Endothelial cell of umbilical vein (primary cell): ENCODE data around the gene F2. TPM values are rescaled to one million over a fixed set of nuclear protein-coding genes. Genes with fewer than 3 reads are reported as not detected.
A peak's percentile ranks its signal among the peaks of the same experiment; 100 is the strongest.

Source experiments
- BruUV-seq: library from RNA; stranded (reverse); fragments of 400-500 nt; replicated peaks from 2 replicates; lab custom pipeline; 2021; lab: Mats Ljungman, UMichigan
- CTCF ChIA-PET: fragments of 300-600, 350-600 bp; sonication (Branson Sonifier 250); formaldehyde crosslinking; loops from one replicate; lab custom pipeline; 2021; ENCODE audit warnings: antibody characterized with exemption, inconsistent platforms; lab: Charles Lee
- POLR2A ChIA-PET: fragments of 300-600, 350-600 bp; sonication (Branson Sonifier 250); formaldehyde crosslinking; loops from one replicate; lab custom pipeline; 2021; ENCODE audit warnings: antibody characterized with exemption, inconsistent platforms; lab: Charles Lee
- DNase-seq: peaks from one replicate; pipeline ENCODE4 v3.0.0-alpha.2; 2011; ENCODE audit warnings: low read depth, low spot score
- FAIRE-seq: peaks from 2 replicates; lab custom pipeline; 2011; peaks lifted over from hg19 to GRCh38; lab: Jason Lieb, UNC
- H2AFZ ChIP-seq: 2 replicates; pipeline ENCODE4 v1.6.0; 2012; ENCODE audit warnings: low read depth, low read length, control low read depth, inconsistent platforms
- H3K27ac ChIP-seq: 2 replicates; pipeline ENCODE4 v1.5.1; 2011; ENCODE audit warnings: low read depth, mild to moderate bottlenecking, control low read depth, low read length, moderate library complexity; ENCODE audit not compliant: insufficient read depth
- H3K27me3 ChIP-seq, 2 experiments: 2 replicates each; pipeline versions ENCODE4 v1.6.0 to v1.6.1; 2011; ENCODE audit warnings: low read length in 2 of 2, mixed read lengths in 1 of 2; ENCODE audit not compliant: control insufficient read depth in 2 of 2, insufficient read depth in 2 of 2
- H3K36me3 ChIP-seq, 2 experiments: 2 replicates in 1 of 2; 3 replicates in 1 of 2; pipeline ENCODE4 v1.5.1; 2011; ENCODE audit warnings: low read length in 2 of 2, mild to moderate bottlenecking in 1 of 2, moderate library complexity in 1 of 2; ENCODE audit not compliant: control insufficient read depth in 2 of 2, insufficient read depth in 2 of 2; ENCODE audit errors: extremely low read depth in 1 of 2
- H3K4me1 ChIP-seq: 3 replicates; pipeline ENCODE4 v1.5.1; 2011; ENCODE audit warnings: mild to moderate bottlenecking, low read length; ENCODE audit not compliant: control insufficient read depth, insufficient read depth; ENCODE audit errors: extremely low read depth
- H3K4me2 ChIP-seq: 2 replicates; pipeline ENCODE4 v1.6.1; 2011; ENCODE audit warnings: low read length, control low read depth, mixed read lengths; ENCODE audit not compliant: insufficient read depth
- H3K4me3 ChIP-seq, 3 experiments: fragments of 200-600 bp in 1 of 3; sonication (generic), shearing (Covaris generic) in 1 of 3; replicated peaks in 1 of 3; 2 replicates each; pipeline ENCODE4 v1.5.1; 2011 to 2016; ENCODE audit warnings: control low read depth in 3 of 3, low read length in 3 of 3, mild to moderate bottlenecking in 2 of 3, inconsistent platforms in 1 of 3, low read depth in 1 of 3, moderate library complexity in 1 of 3; ENCODE audit not compliant: insufficient read depth in 1 of 3
- H3K79me2 ChIP-seq: 2 replicates; pipeline ENCODE4 v1.6.0; 2012; ENCODE audit warnings: low read length, inconsistent platforms; ENCODE audit not compliant: control insufficient read depth, insufficient read depth
- H3K9ac ChIP-seq: replicated peaks from 2 replicates; pipeline ENCODE3; 2011; ENCODE audit warnings: low read length, control low read depth; ENCODE audit not compliant: insufficient read depth; ENCODE audit errors: extremely low read depth
- H3K9me1 ChIP-seq: replicated peaks from 3 replicates; pipeline ENCODE4 v1.6.0; 2011; ENCODE audit warnings: mild to moderate bottlenecking, low read length; ENCODE audit not compliant: control insufficient read depth, insufficient read depth; ENCODE audit errors: extremely low read depth
- H3K9me3 ChIP-seq: replicated peaks from 2 replicates; pipeline ENCODE4 v1.5.1; 2012; ENCODE audit warnings: low read length, inconsistent platforms; ENCODE audit not compliant: control insufficient read depth, insufficient read depth
- H4K20me1 ChIP-seq: replicated peaks from 2 replicates; pipeline ENCODE3; 2011; ENCODE audit warnings: mild to moderate bottlenecking, low read length; ENCODE audit not compliant: control insufficient read depth, insufficient read depth; ENCODE audit errors: extremely low read depth
- CTCF ChIP-seq, 2 donors: IDR thresholded peaks; 1 replicate in 1 of 2; 2 replicates in 1 of 2; pipeline ENCODE4 v1.5.1; 2011; ENCODE audit warnings: low read length in 2 of 2, mild to moderate bottlenecking in 2 of 2, moderate library complexity in 2 of 2, control low read depth in 1 of 2, inconsistent platforms in 1 of 2, low read depth in 1 of 2; ENCODE audit not compliant: insufficient read depth in 1 of 2; ENCODE audit errors: extremely low read depth in 1 of 2
- EZH2 ChIP-seq: IDR thresholded peaks from 2 replicates; pipeline ENCODE4 v1.6.1; 2012; ENCODE audit warnings: borderline replicate concordance, low read depth, mild to moderate bottlenecking, moderate library complexity, low read length, inconsistent platforms; ENCODE audit not compliant: severe bottlenecking
- FOS ChIP-seq: IDR thresholded peaks from 2 replicates; pipeline ENCODE4 v1.6.1; 2011; ENCODE audit warnings: mild to moderate bottlenecking, low read length, moderate library complexity, borderline replicate concordance; ENCODE audit not compliant: insufficient read depth
- GATA2 ChIP-seq: IDR thresholded peaks from 2 replicates; pipeline ENCODE4 v1.7.0; 2011; ENCODE audit warnings: low read depth, mild to moderate bottlenecking, moderate library complexity, mixed read lengths, low read length; ENCODE audit not compliant: insufficient read length, insufficient read depth
- JUN ChIP-seq: IDR thresholded peaks from 2 replicates; pipeline ENCODE4 v1.6.1; 2011; ENCODE audit warnings: borderline replicate concordance, low read depth; ENCODE audit not compliant: insufficient read length, insufficient read depth
- MAX ChIP-seq: IDR thresholded peaks from 2 replicates; pipeline ENCODE4 v1.6.1; 2011; ENCODE audit not compliant: insufficient read depth, insufficient read length
- MYC ChIP-seq: IDR thresholded peaks from one replicate; pipeline ENCODE4 v1.6.1; 2011; ENCODE audit warnings: mild to moderate bottlenecking, low read depth, low read length
- POLR2A ChIP-seq: IDR thresholded peaks from 2 replicates; pipeline ENCODE4 v1.6.1; 2012; ENCODE audit warnings: low read depth, mild to moderate bottlenecking, control low read depth, low read length
- POLR2AphosphoS5 ChIP-seq: IDR thresholded peaks from 2 replicates; pipeline ENCODE4 v1.6.1; 2012; ENCODE audit warnings: low read depth, mild to moderate bottlenecking, control low read depth, low read length, moderate library complexity; ENCODE audit not compliant: insufficient read depth
- dilution Hi-C: fragments of 300-500 bp; cut with MboI; formaldehyde crosslinking; loops from one replicate; pipeline ENCODE4 v1.15.0; 2019; ENCODE audit warnings: low sequenced_read_pairs; ENCODE audit not compliant: extremely low pct_ligation_motif_present
- intact Hi-C: fragments of 100-400 bp; cut with micrococcal nuclease; formaldehyde crosslinking; loops from one replicate; pipeline ENCODE4 v1.10.0; 2022
- polyA plus RNA-seq, 4 experiments: library from polyadenylated mRNA; depleted of rRNA in 3 of 4; stranded (reverse) in 3 of 4; unstranded in 1 of 4; fragments of >200 nt; gene quantifications; 2 replicates each; pipeline versions ENCODE4 v1.2.1 to v1.2.3, GENCODE V29; 2011 to 2012; ENCODE audit warnings: missing spikeins in 1 of 4
- total RNA-seq: library from RNA; stranded (reverse); gene quantifications from 2 replicates; pipeline ENCODE4 v1.2.3, GENCODE V29; 2021

Gene F2
- total and polyA plus RNA-seq, 2 donors (not counting 3 experiments of a cell fraction or from before 2014, with no cell fraction given) = 0.04 TPM; not detected in 1

GRCh38 chr11:46743693-46744339, 24.8 kb downstream of the F2 start:
- intact Hi-C loops = no loop called here
- Histone ChIP-seq H2AFZ (no peak overlapping the region), H3K27me3 (no peaks in the 10 kb centered on the region), H3K79me2 (no peaks in the 10 kb centered on the region), H3K9ac (no peak overlapping the region), H3K4me1 (no peaks in the 10 kb centered on the region), H3K27ac (no peak overlapping the region), H3K9me3 (no peaks in the 10 kb centered on the region), H3K4me2 (no peak overlapping the region), H3K36me3 (peaks cover 38 to 39% of the 10 kb centered on the region in 2 experiments), H3K4me3 (no peak overlapping the region), H4K20me1 (no peaks in the 10 kb centered on the region), H3K9me1 (no peaks in the 10 kb centered on the region)
- TF ChIP-seq POLR2A = no peak
- no peak for TF ChIP-seq MAX
- TF ChIP-seq MYC = no peak
- TF ChIP-seq POLR2AphosphoS5 = no peak
- no peak for TF ChIP-seq CTCF (IDR thresholded peaks at IDR 0.05; ENCODE audit: extremely low read depth in 1 of 2, insufficient read depth in 1 of 2, low read depth in 1 of 2, low read length in 2 of 2)
- no peak for TF ChIP-seq JUN
- no peak for TF ChIP-seq FOS
- no peak for TF ChIP-seq GATA2
- TF ChIP-seq EZH2 = no peak
- TSS peak; percentile 80 for BruUV-seq
- ChIA-PET CTCF (interaction anchor here (0.9 to 1.1 kb wide), 2 partner anchors 9 to 27 kb away, joined by 3 read pairs; no protein-coding TSS in a partner anchor), POLR2A (no interaction called here)
- FAIRE-seq (no peak), DNase-seq (no peak)
- dilution Hi-C loops = no loop called here
